ENCODE data around the gene EED.

DNA sequence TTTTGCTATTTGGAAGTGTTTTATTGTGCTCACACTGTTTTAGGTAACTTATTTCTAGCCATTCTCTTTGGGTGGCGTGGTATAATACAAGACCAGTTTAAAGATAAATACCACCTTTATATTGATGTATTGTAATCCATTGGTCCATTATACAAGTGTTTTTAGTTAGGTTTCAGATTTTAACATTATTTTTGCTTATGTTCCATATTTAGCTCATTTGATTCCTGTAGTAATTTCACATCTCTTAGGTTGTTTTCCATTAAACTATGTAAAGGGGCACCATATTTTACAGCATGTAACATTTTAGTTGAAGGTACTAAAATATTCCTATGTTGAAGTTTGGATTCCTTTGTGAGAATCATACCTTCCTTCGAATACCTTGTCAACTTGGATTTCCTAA is 20.1 kb downstream of the EED start:
- TF ChIP-seq CTCF (IDR thresholded peaks at IDR 0.05; ENCODE audit: low read depth, low read length, poor library complexity, severe bottlenecking) (no peak), EZH2phosphoT487 (IDR thresholded peaks at IDR 0.05; ENCODE audit: borderline replicate concordance, low read length) (no peak)

Data from DOHH2 (cell line).